ENCODE measurements around the gene TRPT1. TPM values are rescaled to one million over a fixed set of nuclear protein-coding genes. Genes with fewer than 3 reads are reported as not detected.

Gene TRPT1
- total RNA-seq, 1 donor = 5.2 TPM

Other genes with a start within 250 kb of the TRPT1 start
- 33.6 TPM for gene OTUB1, start 239.7 kb downstream of the TRPT1 start, total RNA-seq
- gene FLRT1, start 190.3 kb downstream of the TRPT1 start, total RNA-seq = not detected
- gene MACROD1, start 60.1 kb downstream of the TRPT1 start, total RNA-seq = 4.0 TPM
- 36.8 TPM for gene STIP1, start 40.0 kb downstream of the TRPT1 start, total RNA-seq
- 105 TPM for gene FERMT3, start 19.5 kb downstream of the TRPT1 start, total RNA-seq
- 19.4 TPM for gene NUDT22, start 88 bp upstream of the TRPT1 start, total RNA-seq
- 13.1 TPM for gene DNAJC4, start 4.4 kb upstream of the TRPT1 start, total RNA-seq
- gene VEGFB, start 8.4 kb upstream of the TRPT1 start, total RNA-seq = 9.1 TPM
- gene FKBP2, start 14.9 kb upstream of the TRPT1 start, total RNA-seq = 8.1 TPM
- gene PPP1R14B, start 20.8 kb upstream of the TRPT1 start, total RNA-seq = 26.4 TPM
- gene PLCB3, start 25.3 kb upstream of the TRPT1 start, total RNA-seq = 3.7 TPM
- gene BAD, start 58.5 kb upstream of the TRPT1 start, total RNA-seq = 26.7 TPM
- 13.9 TPM for gene GPR137, start 59.7 kb upstream of the TRPT1 start, total RNA-seq
- gene KCNK4, start 65.1 kb upstream of the TRPT1 start, total RNA-seq = not detected
- not detected for gene CATSPERZ, start 74.2 kb upstream of the TRPT1 start, total RNA-seq
- gene ESRRA, start 79.3 kb upstream of the TRPT1 start, total RNA-seq = 8.5 TPM
- gene TRMT112, start 91.4 kb upstream of the TRPT1 start, total RNA-seq = 62.1 TPM
- 42.5 TPM for gene PRDX5, start 91.9 kb upstream of the TRPT1 start, total RNA-seq
- gene CCDC88B, start 114.0 kb upstream of the TRPT1 start, total RNA-seq = 42.7 TPM
- 23.5 TPM for gene RPS6KA4, start 133.0 kb upstream of the TRPT1 start, total RNA-seq

Measured in mononuclear cell (primary cell).